Uterus (tissue), 2 donors: ENCODE measurements around the gene KLF11.

ENCODE experiments used
- CTCF ChIP-seq, 4 experiments: fragments of 200-600 bp in 2 of 4; fragments of 450-650 bp in 2 of 4; sonication (generic) in 2 of 4; IDR thresholded peaks; one replicate each; pipeline ENCODE4 v1.5.1; 2016 to 2019; ENCODE audit warnings: antibody characterized with exemption in 4 of 4, mild to moderate bottlenecking in 2 of 4, moderate library complexity in 1 of 4
- POLR2A ChIP-seq, 2 donors: fragments of 450-650 bp; IDR thresholded peaks; one replicate each; pipeline ENCODE4 v1.6.1; 2016; ENCODE audit warnings: antibody characterized with exemption in 2 of 2, mild to moderate bottlenecking in 1 of 2, moderate library complexity in 1 of 2

GRCh38 chr2:10064932-10065772 lies 21.8 kb downstream of the KLF11 start:
- no peak for TF ChIP-seq CTCF (IDR thresholded peaks at IDR 0.05)
- no peak for TF ChIP-seq POLR2A (IDR thresholded peaks at IDR 0.05)
